Suprapubic skin (tissue), 4 donors: ENCODE data around the gene ANTXR2. TPM values are rescaled to one million over a fixed set of nuclear protein-coding genes. Genes with fewer than 3 reads are reported as not detected.

Source experiments
- DNase-seq, 2 donors: peaks; one replicate each; pipeline ENCODE4 v3.0.0-alpha.2; 2019; ENCODE audit warnings: low spot score in 2 of 2
- H3K27ac ChIP-seq: fragments of 200-600 bp; sonication (generic); one replicate; pipeline ENCODE4 v1.5.1; 2019
- H3K27me3 ChIP-seq: fragments of 200-600 bp; sonication (generic); one replicate; pipeline ENCODE4 v1.5.1; 2019
- H3K36me3 ChIP-seq: fragments of 200-600 bp; sonication (generic); one replicate; pipeline ENCODE4 v1.5.1; 2019
- H3K4me1 ChIP-seq: fragments of 200-600 bp; sonication (generic); one replicate; pipeline ENCODE4 v1.5.1; 2019
- H3K4me3 ChIP-seq: fragments of 200-600 bp; sonication (generic); one replicate; pipeline ENCODE4 v1.5.1; 2019; ENCODE audit warnings: mild to moderate bottlenecking
- H3K9me3 ChIP-seq: fragments of 200-600 bp; sonication (generic); one replicate; pipeline ENCODE4 v1.5.1; 2019
- CTCF ChIP-seq, 2 donors: fragments of 200-600 bp in 1 of 2; fragments of 450-650 bp in 1 of 2; sonication (generic) in 1 of 2; IDR thresholded peaks; one replicate each; pipeline ENCODE4 v1.5.1; 2016 to 2019; ENCODE audit warnings: antibody characterized with exemption in 2 of 2, mild to moderate bottlenecking in 1 of 2, moderate library complexity in 1 of 2
- EP300 ChIP-seq: sonication (generic); formaldehyde crosslinking; IDR thresholded peaks from one replicate; pipeline ENCODE4 v1.6.1; 2017; ENCODE audit warnings: antibody characterized with exemption
- POLR2A ChIP-seq, 2 donors: fragments of 450-650 bp; IDR thresholded peaks; one replicate each; pipeline ENCODE4 v1.6.1; 2017; ENCODE audit warnings: antibody characterized with exemption in 2 of 2, mild to moderate bottlenecking in 2 of 2, moderate library complexity in 2 of 2
- POLR2AphosphoS5 ChIP-seq, 3 donors: sonication (generic); formaldehyde crosslinking; IDR thresholded peaks; one replicate each; pipeline ENCODE4 v1.6.1; 2017; ENCODE audit warnings: antibody characterized with exemption in 3 of 3
- WGBS: methylation state at CpG from one replicate; pipeline ENCODE4 v1.1.5; 2018; 5-methylcytosine and 5-hydroxymethylcytosine counted together
- total RNA-seq, 4 donors: library from RNA; depleted of rRNA; stranded (reverse); fragments of >200 nt; gene quantifications; one replicate each; pipeline ENCODE4 v1.1.0, GENCODE V29; 2016

Gene ANTXR2
- total RNA-seq, 4 donors from 2014 or later, result 9.8 to 22.2 (median 12.8) TPM

DNA sequence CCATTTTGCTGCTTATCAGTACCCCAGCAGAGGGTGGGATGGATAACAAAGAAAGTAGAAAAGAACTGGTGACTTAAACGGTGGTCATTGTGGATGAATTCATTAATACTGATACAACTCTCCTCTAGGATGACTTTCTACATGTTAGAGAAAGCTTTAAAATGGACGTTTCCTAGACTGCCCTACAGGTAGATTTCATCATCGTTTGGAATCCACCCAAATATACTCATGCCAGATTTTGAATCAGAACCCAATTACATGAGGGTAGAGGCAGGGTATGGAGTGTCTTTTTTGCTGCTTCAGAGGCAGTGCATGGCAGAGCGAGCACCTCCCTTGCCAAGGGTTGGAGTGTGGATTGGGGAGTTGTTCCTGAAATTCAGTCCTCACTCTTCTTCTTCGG, 13.3 kb upstream of the ANTXR2 start:
- TF ChIP-seq POLR2A (IDR thresholded peaks at IDR 0.05) (no peak), POLR2AphosphoS5 (IDR thresholded peaks at IDR 0.05) (no peak), EP300 (no peak), CTCF (IDR thresholded peaks at IDR 0.05) (no peak)
- no peak overlapping the region for H3K4me3 ChIP-seq
- WGBS, result 60% methylated on average over 5 of the region's 5 CpGs
- no peaks in the 10 kb centered on the region for H3K27me3 ChIP-seq
- H3K27ac ChIP-seq, result no peak overlapping the region
- H3K4me1 ChIP-seq, result no peaks in the 10 kb centered on the region
- no peaks in the 10 kb centered on the region for H3K9me3 ChIP-seq
- H3K36me3 ChIP-seq, result no peaks in the 10 kb centered on the region
- DNase-seq, result no peak

DNA sequence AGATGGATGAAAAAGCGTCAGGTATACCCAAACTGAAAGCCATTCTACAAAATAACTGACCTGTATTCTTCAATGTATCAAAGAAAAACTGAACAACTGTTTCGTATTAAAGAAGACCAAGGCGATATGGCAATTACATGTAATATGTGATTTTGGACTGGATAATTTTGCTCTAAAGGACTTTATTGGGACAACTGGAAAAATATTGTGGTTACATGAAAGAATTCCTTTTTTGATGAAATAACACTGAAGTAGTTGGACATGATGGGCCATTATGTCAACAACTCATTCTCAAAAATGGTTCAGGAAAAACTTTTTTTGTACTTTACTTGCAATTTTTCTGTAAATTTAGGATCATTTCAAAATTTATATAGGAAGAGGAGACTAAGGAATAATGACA, 12.1 kb upstream of the ANTXR2 start:
- no peaks in the 10 kb centered on the region for H3K27me3 ChIP-seq
- no peak for DNase-seq
- no peak for TF ChIP-seq POLR2AphosphoS5 (IDR thresholded peaks at IDR 0.05)
- TF ChIP-seq CTCF (IDR thresholded peaks at IDR 0.05), result no peak
- TF ChIP-seq EP300, result no peak
- no peak for TF ChIP-seq POLR2A (IDR thresholded peaks at IDR 0.05)
- no peak overlapping the region for H3K4me3 ChIP-seq
- WGBS, result 96% methylated on average over 3 of the region's 3 CpGs
- no peaks in the 10 kb centered on the region for H3K9me3 ChIP-seq
- H3K4me1 ChIP-seq, result no peaks in the 10 kb centered on the region
- H3K27ac ChIP-seq, result no peak overlapping the region
- no peaks in the 10 kb centered on the region for H3K36me3 ChIP-seq

DNA sequence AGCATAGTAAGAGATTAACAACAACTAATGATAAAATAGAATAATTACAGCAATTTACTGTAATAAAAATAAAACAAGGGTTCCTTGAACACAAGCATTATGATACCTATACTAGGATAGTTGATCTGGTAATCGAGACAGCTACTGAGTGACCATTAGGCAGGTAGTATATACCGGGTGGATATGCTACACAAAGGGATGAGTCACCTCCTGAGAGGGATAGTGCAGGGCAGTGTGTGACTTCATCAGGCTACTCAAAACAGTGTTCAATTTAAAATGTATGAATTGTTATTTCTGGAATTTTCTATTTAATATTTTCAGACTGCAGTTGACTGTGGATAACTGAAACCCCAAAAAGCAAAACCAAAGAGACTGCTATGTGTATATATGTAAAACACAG, 9.7 kb upstream of the ANTXR2 start:
- Histone ChIP-seq H3K27ac (no peak overlapping the region), H3K9me3 (no peaks in the 10 kb centered on the region), H3K4me1 (no peaks in the 10 kb centered on the region), H3K36me3 (no peaks in the 10 kb centered on the region), H3K27me3 (no peaks in the 10 kb centered on the region), H3K4me3 (no peak overlapping the region)
- DNase-seq, result no peak
- 87% methylated on average over 2 of the region's 2 CpGs for WGBS
- TF ChIP-seq POLR2AphosphoS5 (IDR thresholded peaks at IDR 0.05) (no peak), POLR2A (IDR thresholded peaks at IDR 0.05) (no peak), EP300 (no peak), CTCF (IDR thresholded peaks at IDR 0.05) (no peak)

GRCh38 chr4:80081566-80081965, 8.5 kb upstream of the ANTXR2 start:
- DNase-seq, result no peak
- H3K27ac ChIP-seq, result no peak overlapping the region
- TF ChIP-seq POLR2A (IDR thresholded peaks at IDR 0.05), result no peak
- TF ChIP-seq POLR2AphosphoS5 (IDR thresholded peaks at IDR 0.05), result no peak
- no peak for TF ChIP-seq EP300
- no peak for TF ChIP-seq CTCF (IDR thresholded peaks at IDR 0.05)
- H3K36me3 ChIP-seq, result no peaks in the 10 kb centered on the region
- no peaks in the 10 kb centered on the region for H3K4me1 ChIP-seq
- WGBS, result 67% methylated on average over 4 of the region's 4 CpGs
- H3K27me3 ChIP-seq, result no peaks in the 10 kb centered on the region
- no peak overlapping the region for H3K4me3 ChIP-seq
- H3K9me3 ChIP-seq, result no peaks in the 10 kb centered on the region

DNA sequence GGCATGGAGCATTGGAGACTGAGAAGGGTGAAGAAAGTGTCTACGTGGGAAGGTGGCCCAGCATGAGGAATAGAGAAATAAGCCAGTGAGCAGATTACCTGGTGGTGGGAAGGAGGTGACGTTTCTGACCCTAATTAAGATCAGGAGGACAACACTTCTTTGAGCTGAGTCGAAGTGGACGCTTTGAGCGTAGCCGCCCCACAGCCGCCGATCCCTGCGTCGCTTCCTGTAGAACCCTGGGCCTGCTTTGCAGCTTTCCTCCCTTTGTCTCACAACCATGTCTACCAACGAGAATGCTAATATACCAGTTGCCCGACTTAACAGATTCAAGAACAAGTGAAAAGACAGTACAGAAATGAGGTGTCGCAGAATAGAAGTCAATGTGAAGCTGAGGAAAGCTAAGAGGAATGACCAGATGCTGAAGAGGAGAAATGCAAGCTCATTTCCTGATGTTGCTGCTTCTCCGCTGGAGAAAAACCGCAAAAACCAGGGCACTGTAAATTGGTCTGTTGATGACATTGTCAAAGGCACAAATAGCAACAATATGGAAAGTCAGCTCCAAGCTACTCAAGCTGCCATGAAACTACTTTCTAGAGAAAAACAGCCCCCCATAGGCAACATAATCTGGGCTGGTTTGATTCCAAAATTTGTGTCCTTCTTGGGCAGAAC, 6.4 kb upstream of the ANTXR2 start:
- Histone ChIP-seq H3K27me3 (no peaks in the 10 kb centered on the region), H3K36me3 (no peaks in the 10 kb centered on the region), H3K9me3 (no peaks in the 10 kb centered on the region), H3K4me3 (no peak overlapping the region), H3K4me1 (no peaks in the 10 kb centered on the region), H3K27ac (no peak overlapping the region)
- TF ChIP-seq EP300 (no peak), POLR2A (IDR thresholded peaks at IDR 0.05) (no peak), CTCF (IDR thresholded peaks at IDR 0.05) (no peak), POLR2AphosphoS5 (IDR thresholded peaks at IDR 0.05) (no peak)
- DNase-seq, result no peak
- 94% methylated on average over 15 of the region's 15 CpGs for WGBS
